Ovary (tissue), 10 donors: ENCODE data around the gene TTC36. TPM values are rescaled to one million over a fixed set of nuclear protein-coding genes. Genes with fewer than 3 reads are reported as not detected.
"Not testable (repeated sequence)": the region's sequence is repeated elsewhere in the genome, so short reads cannot be mapped to it uniquely, and the experiment has no call there.

Source experiments
- DNase-seq, 5 donors: peaks; one replicate each; pipeline ENCODE4 v3.0.0-alpha.2; 2019 to 2020
- H3K27ac ChIP-seq, 2 donors: fragments of 200-600 bp; one replicate each; pipeline versions ENCODE4 v1.5.1 to v1.8.0; 2019 to 2022
- H3K27me3 ChIP-seq: fragments of 200-600 bp; one replicate; pipeline ENCODE4 v1.8.0; 2022
- H3K36me3 ChIP-seq: fragments of 200-600 bp; sonication (generic); one replicate; pipeline ENCODE4 v1.5.1; 2019
- H3K4me1 ChIP-seq: one replicate; pipeline ENCODE4 v1.8.1; 2013; ENCODE audit warnings: mild to moderate bottlenecking, moderate library complexity; ENCODE audit not compliant: insufficient read depth
- H3K4me3 ChIP-seq: fragments of 200-600 bp; sonication (generic); one replicate; pipeline ENCODE4 v1.5.1; 2017
- H3K9me3 ChIP-seq, 2 donors: fragments of 200-600 bp in 1 of 2; sonication (generic) in 1 of 2; one replicate each; pipeline versions ENCODE4 v1.5.1 to v1.8.1; 2013 to 2019; ENCODE audit warnings: mild to moderate bottlenecking in 1 of 2, moderate library complexity in 1 of 2
- CTCF ChIP-seq, 3 donors: fragments of 450-650 bp in 2 of 3; fragments of 200-600 bp in 1 of 3; IDR thresholded peaks; one replicate each; pipeline versions ENCODE4 v1.5.1 to v1.8.0; 2016 to 2022; ENCODE audit warnings: antibody characterized with exemption in 3 of 3, mild to moderate bottlenecking in 1 of 3
- EP300 ChIP-seq: sonication (generic); formaldehyde crosslinking; IDR thresholded peaks from one replicate; pipeline ENCODE4 v1.6.1; 2017; ENCODE audit warnings: antibody characterized with exemption
- POLR2A ChIP-seq: fragments of 450-650 bp; IDR thresholded peaks from one replicate; pipeline ENCODE4 v1.6.1; 2017; ENCODE audit warnings: antibody characterized with exemption, mild to moderate bottlenecking, moderate library complexity
- WGBS, 3 donors: extraction: QIAGEN DNeasy Blood & Tissue Kit in 1 of 3; methylation state at CpG; one replicate each; pipeline versions ENCODE4 v1.1.5 to v1.1.7; 2013 to 2017; 5-methylcytosine and 5-hydroxymethylcytosine counted together
- intact Hi-C, 4 donors: fragments of 100-400 bp; cut with DNase I; formaldehyde crosslinking; loops; one replicate each; pipeline versions ENCODE4 v1.11.0 to v1.15.1; 2022 to 2023
- long read RNA-seq, 3 donors: library from polyadenylated mRNA in 2 of 3; unstranded in 2 of 3; transcript quantifications; one replicate each; pipeline ENCODE4 v2.0.0 and lab custom pipeline, GENCODE V29; 2021 to 2026
- polyA plus RNA-seq, 2 donors: library from polyadenylated mRNA; stranded (reverse); fragments of 200-250 nt in 1 of 2; fragments of 350-450 nt in 1 of 2; fragmentation: Illumina TruSeq in 1 of 2; extraction: RNeasy Lipid Tissue Mini Kit (QIAGEN cat#74804) in 1 of 2; gene quantifications; one replicate each; pipeline ENCODE4 v1.2.3, GENCODE V29; 2013 to 2014
- total RNA-seq, 7 donors: library from RNA; depleted of rRNA in 2 of 7; stranded (reverse); fragments of >200 nt in 2 of 7; fragmentation: NEBNext Ultra II Directional in 3 of 7; extraction: Animal tissue kit (Norgen Biotek cat#: 25700) in 3 of 7; gene quantifications; one replicate each; pipeline versions ENCODE4 v1.1.0 to v1.2.4, GENCODE V29; 2016 to 2023
- donor health status: DM: no; HTN: no; CAD: no; lungs with moderate emphysema.
- donor health status: DM: no; HTN: no; CAD: no.
- donor health status: Bipolar disorder and iron deficiency.
- donor health status: DM: yes; HTN: yes; CAD: no.
- donor health status: DM: no; HTN: no; CAD: no.
- donor health status: DM: yes; HTN: yes; CAD: no.

Gene TTC36
- under 1 TPM in 4 of 7 donors, not detected in 3; 0.23 to 0.38 (median 0.37) TPM for total RNA-seq
- polyA plus RNA-seq: under 1 TPM in 1 of 2 donors, not detected in 1; 0.18 TPM
- long read RNA-seq, donor 1: 0 reads
- long read RNA-seq, donor 2: 0 reads
- long read RNA-seq, donor 3: 0 reads

- TF ChIP-seq POLR2A: no peak
- TF ChIP-seq EP300: no peak
- no peak for TF ChIP-seq CTCF (IDR thresholded peaks at IDR 0.05)
- no peak within 1 kb of the TSS for H3K4me3 ChIP-seq
- no peaks in the 10 kb centered on the region for H3K9me3 ChIP-seq
- H3K27me3 ChIP-seq: no peaks in the 10 kb centered on the region
- peaks cover 10% of the 10 kb centered on the region for H3K4me1 ChIP-seq
- 64 to 72% (median 65%) methylated on average over 3 of the region's 3 CpGs for WGBS, 3 donors
- no peak within 1 kb of the TSS for H3K27ac ChIP-seq
- H3K36me3 ChIP-seq: no peaks in the 10 kb centered on the region
- no peak for DNase-seq
- intact Hi-C loops: no loop called here
Measured at GRCh38 chr11:118527109-118527508, at the start of gene TTC36. Gene TTC36, plus strand, starts transcription at chr11:118527474. Its CDS starts 21 bp downstream, at chr11:118527495.

GRCh38 chr11:118481238-118481637 lies 46.0 kb upstream of the TTC36 start:
- not testable (repeated sequence) for H3K27me3 ChIP-seq, H3K27ac ChIP-seq, H3K9me3 ChIP-seq, DNase-seq, H3K36me3 ChIP-seq, H3K4me1 ChIP-seq, H3K4me3 ChIP-seq
- WGBS, 3 donors: 96 to 97% (median 97%) methylated on average over 1 of the region's 1 CpG
- intact Hi-C loops: loop anchor here in 2 of 4 donors (10.0 kb wide), 2 partner anchors 76 to 336 kb away; partner anchors contain the start of gene ATP5MG (in 1 of the 2)

GRCh38 chr11:118484405-118484804 lies 42.9 kb upstream of the TTC36 start:
- no peak overlapping the region for H3K4me3 ChIP-seq
- no peaks in the 10 kb centered on the region for H3K4me1 ChIP-seq
- no peaks in the 10 kb centered on the region for H3K9me3 ChIP-seq
- H3K27me3 ChIP-seq: no peaks in the 10 kb centered on the region
- WGBS, 3 donors: 91 to 95% (median 92%) methylated on average over 3 of the region's 3 CpGs
- no peaks in the 10 kb centered on the region for H3K36me3 ChIP-seq
- no peak for DNase-seq
- intact Hi-C loops: loop anchor here in 2 of 4 donors (10.0 kb wide), 2 partner anchors 80 to 340 kb away; partner anchors contain the start of gene ATP5MG (in 1 of the 2)
- no peak overlapping the region for H3K27ac ChIP-seq
- no peak for TF ChIP-seq EP300
- TF ChIP-seq POLR2A: no peak

GRCh38 chr11:118485273-118485672 lies 42.0 kb upstream of the TTC36 start:
- no peak overlapping the region for H3K4me3 ChIP-seq
- H3K36me3 ChIP-seq: no peaks in the 10 kb centered on the region
- H3K4me1 ChIP-seq: no peaks in the 10 kb centered on the region
- intact Hi-C loops: loop anchor here in 3 of 4 donors (5.0 to 10.0 kb wide), 3 partner anchors 80 to 340 kb away; partner anchors contain the start of gene ATP5MG (in 2 of the 3)
- no peaks in the 10 kb centered on the region for H3K27me3 ChIP-seq
- TF ChIP-seq CTCF (IDR thresholded peaks at IDR 0.05) (no peak), POLR2A (no peak), EP300 (no peak)
- no peak for DNase-seq
- no peaks in the 10 kb centered on the region for H3K9me3 ChIP-seq
- H3K27ac ChIP-seq: no peak overlapping the region

- no peak overlapping the region for H3K4me3 ChIP-seq
- intact Hi-C loops: loop anchor here in 3 of 4 donors (5.0 to 10.0 kb wide), 3 partner anchors 84 to 344 kb away; partner anchors contain the start of gene ATP5MG (in 2 of the 3)
- peak; percentile 47 to 71 (median 65) for DNase-seq
Measured at GRCh38 chr11:118488480-118489109, 38.7 kb upstream of the TTC36 start.

More at GRCh38 chr11:118488480-118489109, 38.7 kb upstream of the TTC36 start:
- no peaks in the 10 kb centered on the region for H3K27me3 ChIP-seq
- no peaks in the 10 kb centered on the region for H3K36me3 ChIP-seq
- TF ChIP-seq CTCF (IDR thresholded peaks at IDR 0.05): peak; percentile 41 to 73 (median 65)
- TF ChIP-seq EP300: no peak
- WGBS, 3 donors: 26 to 28% (median 27%) methylated on average over 7 of the region's 7 CpGs
- H3K9me3 ChIP-seq: no peaks in the 10 kb centered on the region
- H3K4me1 ChIP-seq: no peaks in the 10 kb centered on the region
- no peak overlapping the region for H3K27ac ChIP-seq
